Raji (cell line): Measurements from ENCODE around the gene EGFLAM.

Experiments used
- POLR2A ChIP-seq: IDR thresholded peaks from 2 replicates; pipeline ENCODE4 v1.6.1; 2011; ENCODE audit warnings: low read depth, low read length, control low read depth; ENCODE audit not compliant: insufficient read depth

The EGFLAM gene

GRCh38 chr5:38467353-38468040, 209.1 kb downstream of the EGFLAM start:
- no peak for TF ChIP-seq POLR2A

GRCh38 chr5:38468202-38468673, 209.9 kb downstream of the EGFLAM start:
- no peak for TF ChIP-seq POLR2A

GRCh38 chr5:38468978-38469706, 210.8 kb downstream of the EGFLAM start:
- no peak for TF ChIP-seq POLR2A

GRCh38 chr5:38469707-38470267, 211.4 kb downstream of the EGFLAM start:
- TF ChIP-seq POLR2A, result no peak

- no peak for TF ChIP-seq POLR2A
These were observed 213.3 kb downstream of the EGFLAM start for GRCh38 chr5:38471709-38472108.

GRCh38 chr5:38472541-38472940, 214.2 kb downstream of the EGFLAM start:
- no peak for TF ChIP-seq POLR2A

GRCh38 chr5:38473008-38473407, 214.6 kb downstream of the EGFLAM start:
- TF ChIP-seq POLR2A, result no peak

GRCh38 chr5:38478166-38478565, 219.8 kb downstream of the EGFLAM start:
- no peak for TF ChIP-seq POLR2A

- no peak for TF ChIP-seq POLR2A
These were observed 220.5 kb downstream of the EGFLAM start for GRCh38 chr5:38478878-38479277.

- TF ChIP-seq POLR2A, result no peak
These were observed 221.1 kb downstream of the EGFLAM start for GRCh38 chr5:38479315-38479904.

GRCh38 chr5:38483805-38484398, 225.5 kb downstream of the EGFLAM start:
- TF ChIP-seq POLR2A, result no peak

GRCh38 chr5:38494175-38494574, 235.8 kb downstream of the EGFLAM start:
- TF ChIP-seq POLR2A, result no peak

GRCh38 chr5:38494763-38495162, 236.4 kb downstream of the EGFLAM start:
- TF ChIP-seq POLR2A, result no peak

- TF ChIP-seq POLR2A, result no peak
These were observed 239.6 kb downstream of the EGFLAM start for GRCh38 chr5:38497946-38498345.

- TF ChIP-seq POLR2A, result no peak
These were observed 242.4 kb downstream of the EGFLAM start for GRCh38 chr5:38500573-38501260.
